G401 (cell line): ENCODE data around the gene MID1. TPM values are rescaled to one million over a fixed set of nuclear protein-coding genes. Genes with fewer than 3 reads are reported as not detected.
"Not testable (repeated sequence)": the region's sequence is repeated elsewhere in the genome, so short reads cannot be mapped to it uniquely, and the experiment has no call there.

Experiments used
- DNase-seq: peaks from one replicate; pipeline ENCODE4 v3.0.0-alpha.2; 2015; ENCODE audit warnings: low spot score
- in situ Hi-C: cut with HindIII; loops from 2 replicates; pipeline ENCODE4 v1.10.0; 2016; ENCODE audit warnings: low sequenced_read_pairs, mixed read lengths
- total RNA-seq: library from RNA; depleted of rRNA; stranded (reverse); fragments of >200 nt; shearing (Covaris generic); gene quantifications from 2 replicates; pipeline ENCODE4 v1.2.3, GENCODE V29; 2014

MID1 gene
- total RNA-seq, 1 experiment from 2014 or later = 0.07 TPM

GRCh38 chrX:10619425-10620046 is 849 bp downstream of the MID1 start:
- DNase-seq = peak; percentile 50

GRCh38 chrX:10618961-10619360 is 1.4 kb downstream of the MID1 start:
- peak; percentile 50 for DNase-seq
- in situ Hi-C loops = no loop called here

More at GRCh38 chrX:10619425-10620046, 849 bp downstream of the MID1 start:
- in situ Hi-C loops = no loop called here

- in situ Hi-C loops = no loop called here
Measured at GRCh38 chrX:10617999-10618351, 2.4 kb downstream of the MID1 start.

GRCh38 chrX:10617186-10617998 is 3.0 kb downstream of the MID1 start:
- in situ Hi-C loops = no loop called here
- DNase-seq = no peak

More at GRCh38 chrX:10617999-10618351, 2.4 kb downstream of the MID1 start:
- no peak for DNase-seq

GRCh38 chrX:10615931-10616774 is 4.2 kb downstream of the MID1 start:
- DNase-seq = peak; percentile 77
- in situ Hi-C loops = no loop called here

GRCh38 chrX:10612215-10612614 is 8.2 kb downstream of the MID1 start:
- DNase-seq = no peak
- in situ Hi-C loops = no loop called here

- DNase-seq = no peak
- in situ Hi-C loops = no loop called here
Measured at GRCh38 chrX:10611441-10612090, 8.8 kb downstream of the MID1 start.

- DNase-seq = no peak
- in situ Hi-C loops = no loop called here
Measured at GRCh38 chrX:10608099-10608498, 12.3 kb downstream of the MID1 start.

GRCh38 chrX:10607233-10607632 is 13.2 kb downstream of the MID1 start:
- DNase-seq = no peak
- in situ Hi-C loops = no loop called here

- in situ Hi-C loops = no loop called here
- no peak for DNase-seq
Measured at GRCh38 chrX:10603612-10604011, 16.8 kb downstream of the MID1 start.

GRCh38 chrX:10602646-10603045 is 17.7 kb downstream of the MID1 start:
- in situ Hi-C loops = no loop called here
- DNase-seq = no peak

GRCh38 chrX:10600479-10600878 is 19.9 kb downstream of the MID1 start:
- in situ Hi-C loops = no loop called here
- no peak for DNase-seq

GRCh38 chrX:10598540-10598939 is 21.8 kb downstream of the MID1 start:
- no peak for DNase-seq
- in situ Hi-C loops = no loop called here

- in situ Hi-C loops = no loop called here
- peak; percentile 37 for DNase-seq
Measured at GRCh38 chrX:10597871-10598270, 22.5 kb downstream of the MID1 start.

GRCh38 chrX:10591363-10592335 is 28.7 kb downstream of the MID1 start:
- no peak for DNase-seq
- in situ Hi-C loops = no loop called here

- in situ Hi-C loops = not testable (repeated sequence)
Measured at GRCh38 chrX:10589787-10590186, 30.6 kb downstream of the MID1 start.

GRCh38 chrX:10589098-10589497 is 31.3 kb downstream of the MID1 start:
- in situ Hi-C loops = no loop called here
- DNase-seq = no peak

More at GRCh38 chrX:10589787-10590186, 30.6 kb downstream of the MID1 start:
- DNase-seq = not testable (repeated sequence)

GRCh38 chrX:10584882-10585281 is 35.5 kb downstream of the MID1 start:
- in situ Hi-C loops, DNase-seq: not testable (repeated sequence)
